ENCODE results near the gene TRIM15. TPM values are rescaled to one million over a fixed set of nuclear protein-coding genes. Genes with fewer than 3 reads are reported as not detected.
"Not testable (repeated sequence)": the region's sequence is repeated elsewhere in the genome, so short reads cannot be mapped to it uniquely, and the experiment has no call there.

Gene TRIM15
- polyA plus RNA-seq, 6 donors from 2014 or later: not detected

DNA sequence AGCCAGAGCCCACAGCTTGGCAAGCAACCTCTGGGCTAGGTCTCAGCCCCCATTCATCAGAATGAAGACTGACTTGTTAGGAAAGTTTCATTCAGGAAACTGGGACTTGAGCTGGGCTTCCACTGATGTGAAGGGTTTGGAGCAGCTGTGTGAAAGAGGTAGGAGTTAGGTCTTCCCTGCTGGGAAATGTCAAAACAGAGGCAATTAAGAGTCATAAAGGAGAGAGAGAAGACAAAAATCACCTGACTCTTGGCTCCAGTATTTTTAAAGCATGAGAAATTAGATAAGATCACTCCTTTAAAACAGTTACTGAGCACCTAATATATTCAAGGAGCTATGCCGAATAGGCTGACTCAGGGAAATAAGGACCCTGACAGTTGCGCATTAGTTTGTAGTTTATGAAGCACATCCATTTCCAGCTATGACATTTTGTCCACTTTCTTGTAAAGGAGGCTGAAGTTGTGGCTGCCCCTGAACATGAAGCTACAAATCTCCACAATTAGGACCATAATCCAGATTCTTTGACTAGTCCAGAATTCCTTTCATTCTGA lies 31.3 kb upstream of the TRIM15 start:
- H3K9me3 Mint-ChIP-seq: peaks cover 0 to 2% (median 0%) of the 10 kb centered on the region in 7 donors
- peaks cover 55 to 72% (median 65%) of the 10 kb centered on the region in 3 donors for H3K27me3 Mint-ChIP-seq
- no peak for DNase-seq
- no peak for ATAC-seq (ENCODE audit: low read depth in 2 of 2)
- H3K4me1 Mint-ChIP-seq: peaks cover 9 to 23% (median 16%) of the 10 kb centered on the region in 3 donors
- no peak overlapping the region for H3K27ac Mint-ChIP-seq
- H3K36me3 Mint-ChIP-seq: no peaks in the 10 kb centered on the region
- no peak overlapping the region for H3K4me3 Mint-ChIP-seq

DNA sequence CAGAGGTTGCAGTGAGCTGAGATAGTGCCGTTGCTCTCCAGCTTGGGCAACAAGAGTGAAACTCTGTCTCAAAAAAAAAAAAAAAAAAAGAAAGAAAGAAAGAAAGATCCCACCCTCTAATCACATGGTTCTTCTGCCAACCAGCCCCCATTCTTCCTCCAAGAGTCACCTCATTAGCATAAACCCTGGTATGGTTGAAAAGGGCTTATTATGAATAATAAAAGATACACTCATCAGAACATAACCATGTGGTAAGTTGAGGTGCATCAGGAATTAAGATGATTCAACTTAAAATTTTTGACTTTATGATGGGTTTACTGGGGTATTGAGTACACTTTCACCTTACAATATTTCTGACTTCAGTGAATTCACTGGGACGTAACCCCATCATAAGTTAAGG lies 28.2 kb upstream of the TRIM15 start:
- Mint-ChIP-seq H3K9me3 (no peaks in the 10 kb centered on the region), H3K4me3 (no peak overlapping the region), H3K27ac (no peak overlapping the region), H3K27me3 (peaks cover 48 to 66% (median 56%) of the 10 kb centered on the region in 3 donors), H3K4me1 (peaks cover 6 to 9% (median 6%) of the 10 kb centered on the region in 3 donors), H3K36me3 (no peaks in the 10 kb centered on the region)
- ATAC-seq (ENCODE audit: low read depth in 2 of 2) (no peak), DNase-seq (no peak)

DNA sequence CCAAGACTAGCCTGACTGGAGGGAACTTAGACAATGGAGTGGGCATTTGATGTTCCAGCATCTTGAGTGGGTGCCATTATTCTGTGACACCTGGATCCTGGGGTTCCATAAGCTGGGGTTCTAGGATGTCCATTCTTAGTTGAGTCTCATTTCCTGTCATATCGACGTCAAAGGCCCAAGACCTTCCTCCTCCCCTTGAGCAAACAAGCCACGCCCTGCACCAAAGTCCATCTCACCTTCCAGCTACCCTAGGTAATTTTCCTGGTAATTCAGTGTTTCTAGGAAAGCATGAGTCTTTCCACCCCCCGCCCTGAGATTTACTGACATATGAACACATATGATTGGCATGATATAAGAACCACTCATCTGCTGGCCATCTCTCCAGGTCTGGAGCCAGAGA lies 27.6 kb upstream of the TRIM15 start, which contains the start of gene TRIM40:
TRIM40 (plus strand) TSS at position 384 of the 400 bp plus-strand sequence. CDS start 897 bp downstream, outside the sequence.
- peaks cover 48 to 66% (median 55%) of the 10 kb centered on the region in 3 donors for H3K27me3 Mint-ChIP-seq
- no peaks in the 10 kb centered on the region for H3K9me3 Mint-ChIP-seq
- ATAC-seq (ENCODE audit: low read depth in 2 of 2) (no peak), DNase-seq (no peak)
- H3K27ac Mint-ChIP-seq: peak within 1 kb of the TSS in 1 of 6 donors; percentile 8
- no peaks in the 10 kb centered on the region for H3K36me3 Mint-ChIP-seq
- H3K4me1 Mint-ChIP-seq: peaks cover 4 to 5% (median 4%) of the 10 kb centered on the region in 3 donors
- no peak within 1 kb of the TSS for H3K4me3 Mint-ChIP-seq

DNA sequence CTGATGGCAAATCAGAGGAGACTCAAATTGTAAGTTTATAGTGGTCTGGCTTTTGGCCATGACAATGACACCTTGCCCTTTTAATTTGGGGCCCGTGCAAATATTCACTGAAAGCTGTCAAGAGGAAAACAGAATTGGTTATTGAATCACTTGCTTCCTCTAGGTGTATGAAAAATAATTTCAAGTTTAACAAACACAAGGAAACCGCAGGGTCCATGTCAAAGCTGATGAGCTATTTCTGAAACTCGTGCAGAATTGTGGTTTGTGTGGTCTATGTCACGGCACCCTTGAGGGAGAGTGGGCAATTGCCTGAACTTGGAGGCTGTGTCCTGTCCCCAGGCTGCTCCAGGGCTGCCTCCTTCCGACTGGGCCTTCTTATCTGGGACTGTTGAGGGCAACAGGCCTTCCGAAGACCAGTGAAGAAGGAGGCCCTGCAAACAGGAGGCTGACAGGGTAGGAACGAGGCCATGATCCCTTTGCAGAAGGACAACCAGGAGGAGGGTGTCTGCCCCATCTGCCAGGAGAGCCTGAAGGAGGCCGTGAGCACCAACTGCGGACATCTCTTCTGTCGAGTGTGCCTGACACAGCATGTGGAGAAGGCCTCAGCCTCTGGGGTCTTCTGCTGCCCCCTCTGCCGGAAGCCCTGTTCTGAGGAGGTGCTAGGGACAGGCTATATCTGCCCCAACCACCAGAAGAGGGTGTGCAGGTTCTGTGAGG lies 26.6 kb upstream of the TRIM15 start:
- DNase-seq (no peak), ATAC-seq (ENCODE audit: low read depth in 2 of 2) (no peak)
- Mint-ChIP-seq H3K27me3 (peaks cover 47 to 66% (median 55%) of the 10 kb centered on the region in 3 donors), H3K9me3 (no peaks in the 10 kb centered on the region), H3K4me3 (no peak overlapping the region), H3K4me1 (no peaks in the 10 kb centered on the region), H3K36me3 (no peaks in the 10 kb centered on the region), H3K27ac (no peak overlapping the region)

DNA sequence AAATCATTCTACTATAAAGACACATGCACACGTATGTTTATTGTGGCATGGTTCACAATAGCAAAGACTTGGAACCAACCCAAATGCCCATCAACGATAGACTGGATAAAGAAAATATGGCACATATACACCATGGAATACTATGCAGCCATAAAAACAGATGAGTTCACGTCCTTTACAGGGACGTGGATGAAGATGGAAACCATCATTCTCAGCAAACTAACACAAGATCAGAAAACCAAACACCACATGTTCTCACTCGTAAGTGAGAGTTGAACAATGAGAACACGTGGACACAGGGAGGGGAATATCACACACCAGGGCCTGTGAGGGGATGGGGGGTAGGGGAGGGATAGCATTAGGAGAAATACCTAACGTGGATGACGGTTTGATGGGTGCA lies 23.1 kb upstream of the TRIM15 start:
- Mint-ChIP-seq H3K27me3 (peaks cover 49 to 71% (median 57%) of the 10 kb centered on the region in 3 donors), H3K27ac (peak overlapping the region in 1 of 6 donors; percentile 42)
- not testable (repeated sequence) for H3K36me3 Mint-ChIP-seq; H3K9me3 Mint-ChIP-seq; H3K4me3 Mint-ChIP-seq; DNase-seq; ATAC-seq (ENCODE audit: low read depth in 2 of 2); H3K4me1 Mint-ChIP-seq

DNA sequence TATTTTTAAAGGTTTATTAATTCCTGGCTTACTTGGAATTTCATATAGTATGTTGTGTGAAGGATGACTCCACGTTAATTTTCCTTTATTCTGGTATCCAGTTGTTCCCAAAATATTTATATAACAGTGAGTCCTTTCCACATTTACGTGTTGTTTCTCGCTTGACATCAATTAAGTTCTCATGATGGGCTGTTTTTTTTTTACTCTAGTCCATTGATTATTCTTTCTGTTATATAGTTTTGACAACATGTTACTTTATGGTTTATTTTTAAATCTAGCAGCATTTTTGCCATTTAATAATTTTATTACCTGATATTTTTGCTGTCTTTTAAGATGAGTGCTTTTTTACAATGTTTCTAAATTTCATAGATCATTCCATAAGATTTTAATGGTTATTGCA lies 20.7 kb upstream of the TRIM15 start:
- H3K27me3 Mint-ChIP-seq: peaks cover 44 to 76% (median 59%) of the 10 kb centered on the region in 3 donors
- no peak for ATAC-seq (ENCODE audit: low read depth in 2 of 2)
- H3K4me1 Mint-ChIP-seq: no peaks in the 10 kb centered on the region
- no peaks in the 10 kb centered on the region for H3K9me3 Mint-ChIP-seq
- no peak overlapping the region for H3K27ac Mint-ChIP-seq
- no peak for DNase-seq
- no peak overlapping the region for H3K4me3 Mint-ChIP-seq
- no peaks in the 10 kb centered on the region for H3K36me3 Mint-ChIP-seq

DNA sequence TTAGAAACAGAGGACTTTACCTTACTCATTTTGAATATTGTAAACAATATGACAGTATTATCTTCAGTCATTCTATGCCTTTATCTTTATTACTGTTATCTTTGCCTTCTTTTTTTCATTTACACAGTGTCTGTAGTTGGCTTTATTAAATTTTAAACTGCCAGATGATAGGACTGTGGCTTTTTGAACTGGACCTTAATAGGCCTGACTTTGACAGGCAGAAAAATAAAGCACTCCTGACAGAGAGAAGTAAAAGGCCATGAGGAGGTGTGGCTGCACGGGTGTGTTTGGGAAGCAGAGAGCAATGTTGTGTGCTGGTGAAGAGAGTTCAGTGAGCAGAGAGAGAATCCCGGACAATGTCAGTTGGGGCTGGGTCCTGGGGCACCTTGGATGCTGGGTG lies 19.6 kb upstream of the TRIM15 start:
- Mint-ChIP-seq H3K27me3 (peaks cover 38 to 78% (median 60%) of the 10 kb centered on the region in 3 donors), H3K4me3 (no peak overlapping the region), H3K4me1 (no peaks in the 10 kb centered on the region), H3K36me3 (no peaks in the 10 kb centered on the region), H3K9me3 (no peaks in the 10 kb centered on the region), H3K27ac (peak overlapping the region in 2 of 6 donors; percentile 12 to 45)
- ATAC-seq (ENCODE audit: low read depth in 2 of 2) (no peak), DNase-seq (no peak)

DNA sequence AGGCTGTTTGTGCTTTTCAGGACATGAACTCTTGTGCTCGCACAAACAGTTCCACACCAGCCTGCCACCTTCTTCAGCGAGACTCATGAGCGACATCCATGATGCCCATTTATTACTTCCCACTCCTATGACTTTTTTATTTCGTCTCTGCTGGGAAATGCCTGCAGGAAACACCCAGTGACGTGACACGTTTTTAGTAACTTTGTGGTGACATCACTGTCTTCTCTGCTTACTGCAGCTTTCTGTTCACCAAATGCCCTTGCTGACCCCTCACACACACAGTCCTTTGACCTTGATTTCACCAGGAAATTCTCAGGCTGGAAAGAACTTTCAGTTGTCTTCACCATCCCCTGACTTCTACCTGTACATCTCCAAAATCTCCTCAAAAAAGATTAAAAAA lies 18.5 kb upstream of the TRIM15 start:
- Mint-ChIP-seq H3K4me3 (no peak overlapping the region), H3K9me3 (no peaks in the 10 kb centered on the region)

DNA sequence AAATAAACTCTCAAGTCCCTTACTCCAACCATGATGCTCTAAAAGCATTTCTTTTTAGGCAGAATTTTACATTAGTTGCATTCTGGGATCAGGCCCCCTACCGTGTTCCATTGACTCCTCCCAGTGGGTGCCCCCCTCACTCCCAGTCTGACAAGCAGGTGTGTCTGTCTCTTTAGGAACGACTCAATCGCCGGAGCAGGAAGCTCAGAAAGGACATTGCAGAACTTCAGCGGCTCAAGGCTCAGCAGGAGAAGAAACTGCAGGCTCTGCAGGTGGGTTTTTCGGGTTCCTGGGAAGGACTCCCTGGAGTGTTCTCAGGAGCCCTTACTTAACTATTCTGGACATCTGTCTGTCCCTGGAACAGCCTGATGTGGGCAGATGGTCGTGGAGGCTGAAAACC lies 17.5 kb upstream of the TRIM15 start:
- Mint-ChIP-seq H3K4me1 (no peaks in the 10 kb centered on the region), H3K4me3 (no peak overlapping the region), H3K27me3 (peaks cover 40 to 72% (median 55%) of the 10 kb centered on the region in 3 donors), H3K9me3 (no peaks in the 10 kb centered on the region), H3K27ac (no peak overlapping the region), H3K36me3 (no peaks in the 10 kb centered on the region)
- no peak for DNase-seq
- no peak for ATAC-seq (ENCODE audit: low read depth in 2 of 2)

More for the DNA sequence above, 18.5 kb upstream of the TRIM15 start:
- Mint-ChIP-seq H3K27me3 (peaks cover 39 to 72% (median 55%) of the 10 kb centered on the region in 3 donors), H3K36me3 (no peaks in the 10 kb centered on the region), H3K4me1 (no peaks in the 10 kb centered on the region), H3K27ac (no peak overlapping the region)
- no peak for DNase-seq
- ATAC-seq (ENCODE audit: low read depth in 2 of 2): no peak

DNA sequence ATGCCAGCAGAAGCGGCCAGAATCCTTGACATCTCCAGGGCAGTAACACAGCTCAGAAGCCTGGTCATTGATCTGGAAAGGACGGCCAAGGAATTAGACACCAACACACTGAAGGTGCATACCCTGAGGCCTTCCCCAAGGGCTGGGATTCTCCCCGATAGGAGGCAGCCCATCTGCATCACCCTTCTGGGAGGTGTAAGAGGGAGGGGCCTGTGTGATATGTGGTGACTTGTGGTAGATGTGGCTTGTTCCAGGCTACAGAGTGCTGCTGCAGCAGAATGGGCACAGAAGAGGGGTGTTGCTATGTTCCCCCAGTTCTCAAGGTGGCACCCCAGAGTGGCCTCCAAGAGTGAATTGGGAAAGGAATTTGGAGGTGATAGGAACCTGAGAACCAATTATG lies 16.2 kb upstream of the TRIM15 start:
- no peaks in the 10 kb centered on the region for H3K36me3 Mint-ChIP-seq
- DNase-seq: no peak
- no peak overlapping the region for H3K27ac Mint-ChIP-seq
- H3K27me3 Mint-ChIP-seq: peaks cover 33 to 64% (median 44%) of the 10 kb centered on the region in 3 donors
- no peak overlapping the region for H3K4me3 Mint-ChIP-seq
- H3K9me3 Mint-ChIP-seq: no peaks in the 10 kb centered on the region
- no peaks in the 10 kb centered on the region for H3K4me1 Mint-ChIP-seq
- no peak for ATAC-seq (ENCODE audit: low read depth in 2 of 2)

DNA sequence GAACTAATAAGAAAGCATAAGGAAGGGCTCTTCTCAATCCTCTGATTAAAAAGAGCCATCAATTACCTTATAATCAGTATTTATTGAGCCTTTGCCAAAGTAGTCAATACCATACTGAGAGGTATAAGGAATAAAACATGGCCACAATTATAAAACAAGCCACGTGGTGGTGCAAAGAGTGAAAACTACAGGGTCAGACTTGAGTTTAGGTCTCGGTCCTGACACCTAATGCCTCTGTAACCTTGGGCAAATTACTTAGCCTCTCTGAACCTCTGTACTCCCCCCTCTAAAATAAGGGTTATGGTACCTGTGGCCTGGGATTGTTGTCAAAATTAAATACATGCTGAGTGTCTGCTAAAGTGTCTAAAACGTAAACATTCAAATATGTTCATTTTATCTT lies 14.1 kb upstream of the TRIM15 start:
- peaks cover 27 to 72% (median 50%) of the 10 kb centered on the region in 3 donors for H3K27me3 Mint-ChIP-seq
- H3K27ac Mint-ChIP-seq: no peak overlapping the region
- no peaks in the 10 kb centered on the region for H3K36me3 Mint-ChIP-seq
- H3K9me3 Mint-ChIP-seq: no peaks in the 10 kb centered on the region
- H3K4me1 Mint-ChIP-seq: no peaks in the 10 kb centered on the region
- no peak overlapping the region for H3K4me3 Mint-ChIP-seq
- ATAC-seq (ENCODE audit: low read depth in 2 of 2) (no peak), DNase-seq (no peak)

DNA sequence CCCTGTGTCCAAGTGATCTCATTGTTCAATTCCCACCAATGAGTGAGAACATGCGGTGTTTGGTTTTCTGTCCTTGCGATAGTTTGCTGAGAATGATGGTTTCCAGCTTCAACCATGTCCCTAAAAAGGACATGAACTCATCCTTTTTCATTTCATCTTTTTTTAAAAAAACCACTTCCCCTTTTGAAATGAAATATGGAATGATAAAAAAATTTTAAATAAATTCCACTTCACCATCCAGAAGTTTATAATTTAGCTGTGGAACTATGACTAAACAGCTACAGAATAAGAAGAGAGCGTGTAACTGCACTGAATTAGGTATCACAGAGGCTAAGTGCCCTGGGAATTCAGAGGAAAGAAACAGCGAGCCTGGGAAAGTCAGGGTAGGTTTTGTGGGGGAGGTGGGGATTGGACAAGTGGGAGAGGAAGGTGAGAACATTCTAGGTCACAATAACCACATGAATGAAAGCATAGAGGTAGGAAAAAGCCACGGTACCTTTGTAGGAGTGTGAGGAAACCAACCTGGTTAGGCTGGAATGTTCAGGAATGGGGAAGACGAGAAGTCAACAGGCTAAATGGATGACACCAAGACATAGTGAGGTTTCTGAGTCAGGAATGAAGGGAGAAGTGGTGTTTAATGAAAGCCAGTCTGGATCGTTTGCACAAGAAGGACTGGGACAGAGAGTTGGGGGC lies 13.3 kb upstream of the TRIM15 start:
- Mint-ChIP-seq H3K27ac (no peak overlapping the region), H3K4me1 (no peaks in the 10 kb centered on the region), H3K4me3 (no peak overlapping the region), H3K27me3 (peaks cover 20 to 72% (median 49%) of the 10 kb centered on the region in 3 donors), H3K9me3 (no peaks in the 10 kb centered on the region), H3K36me3 (no peaks in the 10 kb centered on the region)
- DNase-seq: no peak
- no peak for ATAC-seq (ENCODE audit: low read depth in 2 of 2)

DNA sequence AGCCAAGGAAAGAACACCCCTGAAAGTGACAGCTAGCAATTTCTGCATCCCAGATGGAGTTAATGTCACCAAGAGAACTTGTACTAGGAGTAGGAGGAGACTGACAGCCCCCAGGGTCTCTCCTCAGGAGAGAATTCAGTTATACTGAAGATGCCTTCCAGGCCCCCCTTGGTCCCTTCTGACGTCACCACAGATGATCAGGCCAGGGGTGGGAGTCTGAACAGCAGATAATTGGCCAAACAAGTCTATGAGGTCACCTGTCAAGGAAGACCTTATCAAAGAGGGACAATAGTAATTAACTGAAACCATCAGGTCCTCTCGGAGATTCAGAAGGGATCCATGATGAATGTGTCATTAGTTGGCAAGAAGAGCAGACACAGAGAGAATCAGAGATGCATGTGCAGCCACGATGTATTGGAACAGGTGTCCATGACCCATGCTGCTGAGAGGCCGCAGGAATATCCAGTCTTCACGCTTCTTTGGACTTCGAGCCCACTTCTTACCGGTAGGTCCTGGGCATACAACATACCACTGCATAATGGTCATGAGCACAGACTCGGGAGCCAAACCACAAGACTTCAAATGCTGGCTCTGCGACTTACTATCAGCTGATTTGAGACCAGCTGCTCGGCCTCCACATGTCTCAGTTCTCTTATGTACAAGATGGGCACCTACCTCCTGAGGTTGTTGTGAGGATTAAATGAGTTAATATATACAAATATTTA lies 12.5 kb upstream of the TRIM15 start:
- Mint-ChIP-seq H3K9me3 (no peaks in the 10 kb centered on the region), H3K27me3 (peaks cover 28 to 72% (median 48%) of the 10 kb centered on the region in 3 donors), H3K27ac (no peak overlapping the region), H3K4me1 (no peaks in the 10 kb centered on the region), H3K36me3 (no peaks in the 10 kb centered on the region), H3K4me3 (no peak overlapping the region)
- no peak for ATAC-seq (ENCODE audit: low read depth in 2 of 2)
- no peak for DNase-seq

Measured in naive B cell (primary cell).